ENCODE data around the gene MRPS25. TPM values are rescaled to one million over a fixed set of nuclear protein-coding genes. Genes with fewer than 3 reads are reported as not detected.
A peak's percentile ranks its signal among the peaks of the same experiment; 100 is the strongest.

The MRPS25 gene
- polyA plus RNA-seq, 3 donors, result 23.7 to 60.7 (median 24.6) TPM

- Mint-ChIP-seq H3K4me3 (peak overlapping the region; percentile 88 to 100), H3K9me3 (no peaks in the 10 kb centered on the region), H3K36me3 (peaks cover 31 to 32% of the 10 kb centered on the region in 2 donors), H3K4me1 (peaks cover 37% of the 10 kb centered on the region), H3K27ac (peak overlapping the region; percentile 60 to 96 (median 90)), H3K27me3 (ENCODE audit: low read depth in 3 of 3) (no peaks in the 10 kb centered on the region)
- Histone ChIP-seq H3K27me3 (ENCODE audit: control insufficient read depth in 2 of 2, insufficient read depth in 2 of 2, low read length in 2 of 2) (no peaks in the 10 kb centered on the region), H3K9ac (ENCODE audit: insufficient read depth, low read length, poor library complexity, severe bottlenecking) (peak overlapping the region; percentile 93), H3K4me1 (ENCODE audit: control insufficient read depth in 1 of 2, insufficient read depth in 2 of 2, low read length in 2 of 2) (peaks cover 31 to 39% of the 10 kb centered on the region in 2 donors), H3K36me3 (replicated peaks in 1 of 2; ENCODE audit: control insufficient read depth in 1 of 2, insufficient read depth in 2 of 2, low read length in 2 of 2) (peaks cover 27 to 41% of the 10 kb centered on the region in 2 donors), H3K4me3 (replicated peaks in 1 of 3; ENCODE audit: low read depth in 2 of 3, low read length in 3 of 3) (peak overlapping the region; percentile 65 to 88 (median 84)), H4K20me1 (ENCODE audit: insufficient read depth, low read length) (no peaks in the 10 kb centered on the region), H3K27ac (ENCODE audit: low read depth in 1 of 2, low read length in 2 of 2) (peak overlapping the region in 1 of 2 donors; percentile 94), H3K79me2 (ENCODE audit: insufficient read depth, low read length) (peaks cover 30% of the 10 kb centered on the region), H3K4me2 (replicated peaks; ENCODE audit: extremely low read depth, low read length, poor library complexity, severe bottlenecking) (peak overlapping the region; percentile 92), H2AFZ (ENCODE audit: insufficient read depth, low read depth, low read length, poor library complexity, severe bottlenecking) (no peak overlapping the region), H3K9me3 (replicated peaks in 1 of 2; ENCODE audit: control insufficient read depth in 1 of 2, insufficient read depth in 1 of 2, low read length in 2 of 2) (no peaks in the 10 kb centered on the region)
- WGBS (ENCODE audit: insufficient coverage), result 8% methylated on average over 4 of the region's 6 CpGs
- TF ChIP-seq, protein P1, sequence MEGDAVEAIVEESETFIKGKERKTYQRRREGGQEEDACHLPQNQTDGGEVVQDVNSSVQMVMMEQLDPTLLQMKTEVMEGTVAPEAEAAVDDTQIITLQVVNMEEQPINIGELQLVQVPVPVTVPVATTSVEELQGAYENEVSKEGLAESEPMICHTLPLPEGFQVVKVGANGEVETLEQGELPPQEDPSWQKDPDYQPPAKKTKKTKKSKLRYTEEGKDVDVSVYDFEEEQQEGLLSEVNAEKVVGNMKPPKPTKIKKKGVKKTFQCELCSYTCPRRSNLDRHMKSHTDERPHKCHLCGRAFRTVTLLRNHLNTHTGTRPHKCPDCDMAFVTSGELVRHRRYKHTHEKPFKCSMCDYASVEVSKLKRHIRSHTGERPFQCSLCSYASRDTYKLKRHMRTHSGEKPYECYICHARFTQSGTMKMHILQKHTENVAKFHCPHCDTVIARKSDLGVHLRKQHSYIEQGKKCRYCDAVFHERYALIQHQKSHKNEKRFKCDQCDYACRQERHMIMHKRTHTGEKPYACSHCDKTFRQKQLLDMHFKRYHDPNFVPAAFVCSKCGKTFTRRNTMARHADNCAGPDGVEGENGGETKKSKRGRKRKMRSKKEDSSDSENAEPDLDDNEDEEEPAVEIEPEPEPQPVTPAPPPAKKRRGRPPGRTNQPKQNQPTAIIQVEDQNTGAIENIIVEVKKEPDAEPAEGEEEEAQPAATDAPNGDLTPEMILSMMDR (IDR thresholded peaks at IDR 0.05), result no peak
- DNase-seq, result peak; percentile 45 to 63 (median 53)
- intact Hi-C loops (cut with micrococcal nuclease), result loop anchor here in 1 of 2 donors (10.0 kb wide), 1 partner anchor 153 kb away; the partner anchor contains the start of gene NR2C2
Observed at GRCh38 chr3:15097891-15098290, 32.8 kb upstream of the MRPS25 start.

DNA sequence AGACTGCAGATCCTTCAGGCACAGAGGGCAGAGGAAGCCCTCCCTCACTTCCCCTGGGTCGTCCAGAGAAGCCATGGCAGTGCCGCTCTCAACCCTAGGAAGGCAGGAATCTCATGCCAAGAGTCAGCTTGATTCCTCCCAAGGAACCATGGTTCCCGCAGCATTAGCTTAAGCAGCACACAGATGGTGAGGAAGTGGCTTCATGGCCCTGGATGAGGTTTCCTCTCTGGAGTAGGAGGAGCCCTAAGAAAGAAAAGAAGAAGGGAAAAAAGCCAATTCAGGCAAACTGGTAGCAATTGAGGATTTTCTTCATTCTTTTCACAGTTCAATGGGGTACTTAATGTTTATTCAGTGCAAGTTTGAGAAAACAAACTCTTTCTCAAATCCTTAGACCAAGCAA lies 30.9 kb upstream of the MRPS25 start:
- no peaks in the 10 kb centered on the region for H3K9me3 ChIP-seq (replicated peaks in 1 of 2; ENCODE audit: control insufficient read depth in 1 of 2, insufficient read depth in 1 of 2, low read length in 2 of 2)
- Mint-ChIP-seq H3K4me3 (no peak overlapping the region), H3K27me3 (ENCODE audit: low read depth in 3 of 3) (no peaks in the 10 kb centered on the region), H3K36me3 (peaks cover 40 to 42% of the 10 kb centered on the region in 2 donors), H3K27ac (peak overlapping the region in 3 of 7 donors; percentile 43 to 66 (median 58)), H3K9me3 (no peaks in the 10 kb centered on the region), H3K4me1 (peaks cover 22% of the 10 kb centered on the region)
- H3K36me3 ChIP-seq (replicated peaks in 1 of 2; ENCODE audit: control insufficient read depth in 1 of 2, insufficient read depth in 2 of 2, low read length in 2 of 2), result peaks cover 33 to 59% of the 10 kb centered on the region in 2 donors
- no peak overlapping the region for H3K9ac ChIP-seq (ENCODE audit: insufficient read depth, low read length, poor library complexity, severe bottlenecking)
- H3K4me3 ChIP-seq (replicated peaks in 1 of 3; ENCODE audit: low read depth in 2 of 3, low read length in 3 of 3), result no peak overlapping the region
- no peak overlapping the region for H2AFZ ChIP-seq (ENCODE audit: insufficient read depth, low read depth, low read length, poor library complexity, severe bottlenecking)
- DNase-seq, result no peak
- intact Hi-C loops (cut with micrococcal nuclease), result loop anchor here in 1 of 2 donors (10.0 kb wide), 1 partner anchor 151 kb away; the partner anchor contains the start of gene NR2C2
- peaks cover 30% of the 10 kb centered on the region for H3K79me2 ChIP-seq (ENCODE audit: insufficient read depth, low read length)
- peaks cover 18 to 22% of the 10 kb centered on the region in 2 donors for H3K4me1 ChIP-seq (ENCODE audit: control insufficient read depth in 1 of 2, insufficient read depth in 2 of 2, low read length in 2 of 2)
- TF ChIP-seq, protein P1 (IDR thresholded peaks at IDR 0.05), result no peak
- WGBS (ENCODE audit: insufficient coverage), result 25% methylated on average over 2 of the region's 3 CpGs
- no peak overlapping the region for H3K4me2 ChIP-seq (replicated peaks; ENCODE audit: extremely low read depth, low read length, poor library complexity, severe bottlenecking)
- H4K20me1 ChIP-seq (ENCODE audit: insufficient read depth, low read length), result no peaks in the 10 kb centered on the region
- H3K27ac ChIP-seq (ENCODE audit: low read depth in 1 of 2, low read length in 2 of 2), result peak overlapping the region in 1 of 2 donors; percentile 8
- no peaks in the 10 kb centered on the region for H3K27me3 ChIP-seq (ENCODE audit: control insufficient read depth in 2 of 2, insufficient read depth in 2 of 2, low read length in 2 of 2)

Measured in CD14-positive monocyte (primary cell).